Osteoblast (primary cell): ENCODE measurements around the gene ZFP36. TPM values are rescaled to one million over a fixed set of nuclear protein-coding genes. Genes with fewer than 3 reads are reported as not detected.

Experiments
- DNase-seq: peaks from one replicate; pipeline ENCODE4 v3.0.0; 2011; ENCODE audit warnings: low spot score, mixed read lengths; ENCODE audit not compliant: insufficient read length; ENCODE audit errors: missing footprints
- H2AFZ ChIP-seq: 2 replicates; pipeline ENCODE4 v1.6.0; 2011; ENCODE audit warnings: mild to moderate bottlenecking, low read length
- H3K27ac ChIP-seq: 2 replicates; pipeline ENCODE4 v1.5.1; 2011; ENCODE audit warnings: mild to moderate bottlenecking, low read depth, low read length, moderate library complexity
- H3K27me3 ChIP-seq: 2 replicates; pipeline ENCODE4 v1.6.0; 2012; ENCODE audit warnings: mild to moderate bottlenecking, control low read depth, inconsistent platforms, low read length, moderate library complexity; ENCODE audit not compliant: insufficient read depth
- H3K36me3 ChIP-seq: 2 replicates; pipeline ENCODE4 v1.5.1; 2011; ENCODE audit warnings: mild to moderate bottlenecking, low read length, control low read depth, moderate library complexity; ENCODE audit not compliant: insufficient read depth
- H3K4me1 ChIP-seq: 2 replicates; pipeline ENCODE4 v1.5.1; 2011; ENCODE audit warnings: mild to moderate bottlenecking, low read length, control low read depth, moderate library complexity; ENCODE audit not compliant: insufficient read depth
- H3K4me2 ChIP-seq: 2 replicates; pipeline ENCODE4 v1.6.0; 2011; ENCODE audit warnings: mild to moderate bottlenecking, low read length; ENCODE audit not compliant: insufficient read depth
- H3K4me3 ChIP-seq: fragments of 200-600 bp; sonication (generic); 3 replicates; pipeline ENCODE4 v1.5.1; 2012; ENCODE audit warnings: mild to moderate bottlenecking, low read length, inconsistent platforms; ENCODE audit not compliant: insufficient read depth
- H3K79me2 ChIP-seq: 2 replicates; pipeline ENCODE4 v1.6.0; 2012; ENCODE audit warnings: mild to moderate bottlenecking, low read length, control low read depth, inconsistent platforms; ENCODE audit not compliant: insufficient read depth
- H3K9me3 ChIP-seq: 2 replicates; pipeline ENCODE4 v1.5.1; 2011; ENCODE audit warnings: low read depth, low read length, control low read depth
- H4K20me1 ChIP-seq: 2 replicates; pipeline ENCODE4 v1.6.0; 2012; ENCODE audit warnings: mild to moderate bottlenecking, low read length, control low read depth; ENCODE audit not compliant: insufficient read depth
- CTCF ChIP-seq: IDR thresholded peaks from 2 replicates; pipeline ENCODE4 v1.5.1; 2011; ENCODE audit warnings: mild to moderate bottlenecking, low read depth, low read length, moderate library complexity; ENCODE audit errors: extremely low read depth
- total RNA-seq: library from RNA; depleted of rRNA; stranded (reverse); fragments of >200 nt; gene quantifications from 2 replicates; pipeline ENCODE4 v1.2.3, GENCODE V29; 2012

Gene ZFP36
- total RNA-seq, 1 donor, result 6.5 TPM

GRCh38 chr19:39435499-39436349 is 29.1 kb downstream of the ZFP36 start, which contains the start of gene RPS16:
Gene RPS16, minus strand, starts transcription at chr19:39435949. Its CDS starts 54 bp downstream, at chr19:39435895.
- H3K27me3 ChIP-seq, result no peaks in the 10 kb centered on the region
- peaks cover 29% of the 10 kb centered on the region for H3K79me2 ChIP-seq
- H2AFZ ChIP-seq, result peak within 1 kb of the TSS; percentile 63
- H3K4me2 ChIP-seq, result peak within 1 kb of the TSS; percentile 88
- TF ChIP-seq CTCF, result no peak
- H3K4me3 ChIP-seq, result peak within 1 kb of the TSS; percentile 93
- peaks cover 20% of the 10 kb centered on the region for H4K20me1 ChIP-seq
- peaks cover 25% of the 10 kb centered on the region for H3K4me1 ChIP-seq
- H3K36me3 ChIP-seq, result peaks cover 30% of the 10 kb centered on the region
- H3K27ac ChIP-seq, result peak within 1 kb of the TSS; percentile 96
- DNase-seq, result peak; percentile 98
- H3K9me3 ChIP-seq, result no peaks in the 10 kb centered on the region

DNA sequence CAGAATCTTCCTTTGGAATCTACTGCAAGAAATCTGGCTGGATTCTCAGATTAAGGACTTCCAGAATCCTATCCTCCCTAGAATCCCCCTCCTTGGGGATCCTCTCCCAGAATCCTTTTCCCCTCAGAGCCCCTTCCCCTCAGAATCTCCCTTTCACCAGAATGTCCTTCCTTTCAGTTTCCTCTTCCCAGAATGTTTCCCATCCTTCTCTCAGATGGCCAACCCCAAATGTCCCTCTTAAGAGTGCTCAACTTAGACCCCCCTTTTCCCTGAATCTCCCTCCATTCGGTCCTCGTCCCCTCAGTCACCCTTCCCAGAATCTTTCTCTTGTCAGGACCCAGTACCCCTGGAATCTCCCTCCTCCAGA is 29.7 kb downstream of the ZFP36 start:
- Histone ChIP-seq H3K27ac (peak overlapping the region; percentile 78), H3K4me2 (peak overlapping the region; percentile 88), H3K9me3 (no peaks in the 10 kb centered on the region), H4K20me1 (peaks cover 20% of the 10 kb centered on the region), H3K4me1 (peaks cover 20% of the 10 kb centered on the region), H3K36me3 (peaks cover 30% of the 10 kb centered on the region), H3K79me2 (peaks cover 29% of the 10 kb centered on the region), H2AFZ (peak overlapping the region; percentile 63), H3K27me3 (no peaks in the 10 kb centered on the region), H3K4me3 (peak overlapping the region; percentile 93)
- TF ChIP-seq CTCF, result no peak
- DNase-seq, result peak; percentile 39

- Histone ChIP-seq H3K4me1 (peaks cover 19% of the 10 kb centered on the region), H3K9me3 (no peaks in the 10 kb centered on the region), H4K20me1 (peaks cover 18% of the 10 kb centered on the region), H2AFZ (no peak overlapping the region), H3K36me3 (peaks cover 15% of the 10 kb centered on the region), H3K27me3 (no peaks in the 10 kb centered on the region), H3K27ac (no peak overlapping the region), H3K79me2 (peaks cover 24% of the 10 kb centered on the region), H3K4me3 (no peak overlapping the region), H3K4me2 (no peak overlapping the region)
- no peak for DNase-seq
- no peak for TF ChIP-seq CTCF
Observed at GRCh38 chr19:39438270-39438934, 31.8 kb downstream of the ZFP36 start.

DNA sequence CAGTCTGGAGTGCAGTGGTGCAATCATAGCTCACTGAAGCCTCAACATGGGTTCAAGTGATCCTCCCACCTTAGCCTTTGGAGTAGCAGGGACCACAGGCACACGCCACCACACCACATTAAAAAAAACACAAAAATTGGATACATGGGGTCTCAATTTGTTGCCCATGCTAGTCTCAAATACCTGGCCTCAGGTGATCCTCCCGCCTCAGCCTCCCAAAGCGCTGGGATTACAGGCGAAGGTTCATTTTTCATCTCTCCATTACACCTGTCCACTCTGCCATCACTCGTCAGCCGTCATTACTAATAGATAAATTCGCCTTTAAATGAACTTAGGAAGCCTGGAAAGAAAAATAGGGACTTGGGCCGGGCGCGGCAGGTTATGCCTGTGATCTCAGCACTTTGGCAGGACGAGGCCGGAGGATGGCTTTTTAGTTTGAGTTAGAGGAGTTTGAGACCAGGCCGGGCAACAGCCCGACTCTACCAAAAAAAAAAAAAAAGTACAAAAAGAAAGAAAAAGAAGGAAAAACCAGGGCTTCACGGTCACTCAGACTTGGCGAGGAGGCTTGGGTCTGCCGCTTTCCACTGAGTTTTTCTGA is 38.0 kb downstream of the ZFP36 start:
- Histone ChIP-seq H3K27me3 (no peaks in the 10 kb centered on the region), H3K4me3 (peak overlapping the region; percentile 95), H4K20me1 (peaks cover 29% of the 10 kb centered on the region), H3K79me2 (peaks cover 53% of the 10 kb centered on the region), H3K9me3 (no peaks in the 10 kb centered on the region), H3K4me2 (peak overlapping the region; percentile 88), H2AFZ (peak overlapping the region; percentile 87), H3K27ac (peak overlapping the region; percentile 95), H3K4me1 (peaks cover 24% of the 10 kb centered on the region), H3K36me3 (peaks cover 14% of the 10 kb centered on the region)
- peak; percentile 62 for DNase-seq
- TF ChIP-seq CTCF, result no peak
